Activated T-helper 1 cell treated with anti-CD3 and anti-CD28 coated beads, Interleukin-12 subunit alpha, Interleukin-12 subunit beta, Interleukin-2, Interleukin-4 antibody, amounts not matched to agents 30 ng/mL and 10 ng/mL and 1 ng/mL, durations not matched to agents 14 hours and 24 hours and 36 hours (primary cell): ENCODE data around the gene RAB40B. TPM values are rescaled to one million over a fixed set of nuclear protein-coding genes. Genes with fewer than 3 reads are reported as not detected.

Experiments used
- DNase-seq: peaks from one replicate; pipeline ENCODE4 v3.0.0; 2021; ENCODE audit warnings: low spot score
- H3K27ac Mint-ChIP-seq: one replicate; pipeline ENCODE4 v1.8.0; 2021; ENCODE audit warnings: mild to moderate bottlenecking, mixed read lengths
- H3K27me3 Mint-ChIP-seq: one replicate; pipeline ENCODE4 v1.8.0; 2022; ENCODE audit warnings: mild to moderate bottlenecking, moderate library complexity, mixed read lengths; ENCODE audit not compliant: insufficient read depth
- H3K36me3 Mint-ChIP-seq: one replicate; pipeline ENCODE4 v1.8.0; 2021; ENCODE audit warnings: low read depth, mixed read lengths
- H3K4me1 Mint-ChIP-seq: one replicate; pipeline ENCODE4 v1.8.0; 2021; ENCODE audit warnings: low read depth, mixed read lengths
- H3K4me3 Mint-ChIP-seq: one replicate; pipeline ENCODE4 v1.8.0; 2021; ENCODE audit warnings: mild to moderate bottlenecking, moderate library complexity, mixed read lengths
- H3K9me3 Mint-ChIP-seq: one replicate; pipeline ENCODE4 v1.8.0; 2021; ENCODE audit warnings: mixed read lengths
- intact Hi-C: fragments of 100-400 bp; cut with micrococcal nuclease; formaldehyde crosslinking; loops from one replicate; pipeline ENCODE4 v1.15.1; 2024
- total RNA-seq: library from RNA; stranded (reverse); gene quantifications from 2 replicates; pipeline ENCODE4 v1.2.3, GENCODE V29; 2022

RAB40B gene
- total RNA-seq, 1 donor from 2014 or later, result 5.2 TPM

DNA sequence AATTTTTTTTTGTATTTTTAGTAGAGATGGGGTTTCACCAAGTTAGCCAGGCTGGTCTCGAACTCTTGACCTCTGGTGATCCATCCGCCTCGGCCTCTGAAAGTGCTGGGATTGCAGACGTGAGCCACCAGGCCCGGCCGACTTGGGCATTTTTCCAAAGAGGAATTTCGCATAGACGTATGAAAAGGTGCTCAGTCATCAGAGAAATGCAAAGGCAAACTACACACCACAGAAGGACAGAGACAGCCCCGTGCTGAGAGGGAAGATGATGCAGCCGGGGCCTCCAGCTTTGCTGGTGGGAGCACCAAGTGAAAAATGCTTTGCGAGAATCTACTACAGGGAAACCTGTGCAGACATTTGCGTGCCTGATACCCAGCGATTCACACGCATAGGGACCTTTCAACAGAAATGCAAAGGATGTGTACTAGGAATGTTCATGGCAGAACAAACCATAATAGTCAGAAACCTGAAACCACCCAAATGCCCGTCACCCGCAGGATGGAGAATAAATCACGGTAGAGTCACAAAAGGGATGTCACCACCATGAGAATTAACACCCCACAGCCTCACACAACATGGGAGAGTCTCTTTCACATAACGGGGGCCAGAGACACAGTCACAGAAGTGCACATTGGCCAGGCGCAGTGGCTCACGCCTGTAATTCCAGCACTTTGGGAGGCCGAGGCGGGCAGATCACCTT is 5.2 kb downstream of the RAB40B start:
- H3K9me3 Mint-ChIP-seq, result peaks cover 18% of the 10 kb centered on the region
- H3K36me3 Mint-ChIP-seq, result no peaks in the 10 kb centered on the region
- no peak overlapping the region for H3K27ac Mint-ChIP-seq
- H3K27me3 Mint-ChIP-seq, result peaks cover 8% of the 10 kb centered on the region
- H3K4me1 Mint-ChIP-seq, result peaks cover 7% of the 10 kb centered on the region
- H3K4me3 Mint-ChIP-seq, result no peak overlapping the region
- no peak for DNase-seq
- intact Hi-C loops, result no loop called here

DNA sequence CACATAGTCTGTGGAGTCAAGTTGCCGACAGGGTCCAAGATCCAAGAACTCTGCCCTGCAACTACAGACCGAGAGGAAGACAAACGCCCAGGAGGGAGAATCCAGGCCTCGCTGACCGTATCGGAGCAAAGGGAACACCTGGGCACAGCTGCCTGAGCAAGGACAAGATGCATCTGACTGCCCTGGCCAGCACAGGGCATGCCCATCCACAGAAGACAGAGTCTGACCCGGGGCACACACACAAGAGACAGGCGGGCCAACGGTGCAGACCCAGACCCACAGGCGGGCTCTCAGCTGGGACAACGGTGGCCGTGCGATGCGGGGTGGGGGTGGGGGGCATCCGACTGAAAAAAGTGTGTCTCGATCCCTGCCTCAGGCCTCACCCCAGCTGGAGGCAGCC is 6.2 kb downstream of the RAB40B start:
- intact Hi-C loops, result no loop called here
- Mint-ChIP-seq H3K27me3 (peaks cover 8% of the 10 kb centered on the region), H3K27ac (no peak overlapping the region), H3K4me1 (peaks cover 7% of the 10 kb centered on the region), H3K9me3 (peaks cover 18% of the 10 kb centered on the region), H3K4me3 (no peak overlapping the region), H3K36me3 (no peaks in the 10 kb centered on the region)
- no peak for DNase-seq

DNA sequence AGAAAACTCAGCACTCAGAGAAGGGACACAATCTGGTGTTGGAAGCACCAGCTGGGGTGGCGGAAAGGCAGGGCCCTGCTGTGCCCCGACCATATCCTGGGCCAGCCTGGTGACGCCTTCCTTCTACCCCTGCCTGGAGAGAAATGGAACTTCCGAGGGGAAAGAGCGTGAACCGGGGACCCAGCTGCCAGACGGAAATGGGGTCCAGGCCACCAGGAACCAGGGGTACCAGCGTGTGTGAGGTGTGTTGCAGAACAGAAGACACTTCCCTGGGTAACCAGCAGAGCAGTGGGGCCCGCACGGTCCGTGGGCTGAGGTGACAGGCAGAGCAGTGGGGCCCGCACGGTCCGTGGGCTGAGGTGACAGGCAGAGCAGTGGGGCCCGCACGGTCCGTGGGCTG is 6.8 kb downstream of the RAB40B start:
- H3K27ac Mint-ChIP-seq, result no peak overlapping the region
- intact Hi-C loops, result no loop called here
- peaks cover 18% of the 10 kb centered on the region for H3K9me3 Mint-ChIP-seq
- no peak overlapping the region for H3K4me3 Mint-ChIP-seq
- DNase-seq, result no peak
- peaks cover 7% of the 10 kb centered on the region for H3K4me1 Mint-ChIP-seq
- H3K27me3 Mint-ChIP-seq, result peaks cover 8% of the 10 kb centered on the region
- no peaks in the 10 kb centered on the region for H3K36me3 Mint-ChIP-seq

DNA sequence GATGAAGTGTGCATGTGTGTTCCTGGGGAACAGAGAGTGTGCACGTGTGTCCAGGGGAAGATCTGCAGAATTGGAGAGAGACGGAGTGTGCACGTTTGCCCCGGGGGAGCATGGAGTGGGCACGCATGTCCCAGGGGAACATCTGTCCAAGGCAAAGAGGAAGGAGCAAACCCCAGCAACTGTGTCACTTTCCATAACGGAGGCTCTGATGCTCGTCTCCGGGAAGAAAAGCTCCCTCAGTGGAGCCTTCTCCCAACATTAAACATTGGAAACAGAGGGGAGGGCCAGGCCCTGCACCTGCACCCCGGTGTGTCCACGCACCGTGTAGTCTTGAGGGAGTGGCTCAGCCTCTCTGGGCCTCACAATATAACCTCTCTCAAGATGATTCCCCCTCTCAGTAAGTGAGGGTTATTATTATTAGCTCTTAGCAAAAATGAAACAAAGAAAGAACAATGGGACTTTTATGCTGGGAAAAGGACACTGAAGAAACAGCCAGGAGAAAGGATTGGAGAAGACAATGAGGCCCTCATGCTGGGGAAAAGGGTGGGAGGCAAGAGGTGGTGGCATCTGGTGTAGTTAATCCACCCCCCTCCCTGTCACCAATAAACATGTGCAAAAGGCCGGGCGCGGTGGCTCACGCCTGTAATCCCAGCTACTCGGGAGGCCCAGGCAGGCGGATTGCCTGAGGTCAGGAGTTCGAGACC is 7.6 kb downstream of the RAB40B start:
- no peaks in the 10 kb centered on the region for H3K36me3 Mint-ChIP-seq
- H3K27ac Mint-ChIP-seq, result no peak overlapping the region
- H3K4me3 Mint-ChIP-seq, result no peak overlapping the region
- peaks cover 18% of the 10 kb centered on the region for H3K9me3 Mint-ChIP-seq
- peaks cover 2% of the 10 kb centered on the region for H3K27me3 Mint-ChIP-seq
- DNase-seq, result no peak
- peaks cover 7% of the 10 kb centered on the region for H3K4me1 Mint-ChIP-seq
- intact Hi-C loops, result no loop called here

DNA sequence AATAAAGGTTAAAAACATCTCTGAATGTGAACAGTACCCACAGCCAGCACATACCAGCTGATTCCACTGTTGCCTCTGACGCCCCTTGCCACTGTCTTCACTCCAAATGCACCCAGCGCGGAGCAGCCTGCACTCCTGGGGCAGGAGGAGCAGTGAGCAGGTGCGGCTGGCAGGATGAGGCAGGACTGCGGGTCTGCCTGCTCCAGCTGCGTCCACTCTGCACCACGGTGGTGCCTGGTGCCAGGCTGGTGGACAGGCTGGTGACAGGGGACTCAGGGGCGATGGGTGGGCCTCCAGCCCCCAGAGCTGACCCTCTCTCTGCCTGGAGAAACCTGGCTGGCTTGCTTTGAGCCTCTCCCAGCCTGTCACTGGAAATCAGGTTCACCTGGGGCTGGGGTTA is 9.4 kb downstream of the RAB40B start:
- Mint-ChIP-seq H3K27ac (no peak overlapping the region), H3K4me1 (peaks cover 7% of the 10 kb centered on the region), H3K4me3 (no peak overlapping the region), H3K27me3 (no peaks in the 10 kb centered on the region), H3K36me3 (no peaks in the 10 kb centered on the region), H3K9me3 (peaks cover 6% of the 10 kb centered on the region)
- no peak for DNase-seq
- intact Hi-C loops, result no loop called here

DNA sequence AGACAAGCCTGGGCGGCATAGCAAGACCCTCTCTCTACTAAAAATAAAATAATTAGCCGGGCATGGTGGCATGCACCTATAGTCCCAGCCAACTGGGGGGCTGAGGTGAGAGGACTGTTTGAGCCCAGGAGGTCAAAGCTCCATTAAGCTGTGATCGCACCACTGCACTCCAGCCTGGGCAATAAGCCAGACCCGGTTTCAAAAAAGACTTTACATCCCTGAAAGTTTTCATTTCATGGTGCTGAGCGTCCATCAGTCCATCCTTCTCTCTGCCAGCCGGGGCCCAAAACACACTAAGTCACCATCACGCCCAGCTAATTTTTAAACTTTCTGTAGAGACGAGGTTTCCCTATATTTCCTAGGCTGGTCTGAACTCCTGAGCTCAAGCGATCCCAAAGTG is 10.6 kb downstream of the RAB40B start:
- no peaks in the 10 kb centered on the region for H3K9me3 Mint-ChIP-seq
- intact Hi-C loops, result no loop called here
- no peak overlapping the region for H3K4me3 Mint-ChIP-seq

DNA sequence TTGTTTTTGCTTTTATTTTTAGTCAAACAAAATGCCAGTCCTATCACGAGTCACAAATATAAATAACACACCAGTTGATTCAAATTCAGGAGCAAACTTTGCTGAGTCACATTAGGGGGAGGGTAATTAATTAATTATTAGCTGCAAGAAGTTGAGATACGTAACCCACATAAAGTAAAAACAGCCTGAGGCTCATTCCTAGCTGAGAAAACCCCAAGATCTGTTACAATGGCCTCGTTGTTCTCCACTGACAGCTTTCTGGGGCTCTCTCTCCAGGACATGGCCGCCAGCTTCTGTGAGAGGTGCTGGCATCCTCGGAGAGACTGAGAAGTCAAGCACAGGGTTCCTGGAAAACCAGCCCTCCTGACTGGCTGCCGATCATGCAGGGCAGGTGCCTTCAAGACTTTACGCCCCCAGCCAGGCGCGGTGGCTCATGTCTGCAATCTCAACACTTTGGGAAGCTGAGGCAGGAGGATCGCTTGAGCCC is 11.1 kb downstream of the RAB40B start:
- intact Hi-C loops, result no loop called here
- H3K36me3 Mint-ChIP-seq, result no peaks in the 10 kb centered on the region
- H3K4me3 Mint-ChIP-seq, result no peak overlapping the region
- H3K27me3 Mint-ChIP-seq, result no peaks in the 10 kb centered on the region
- DNase-seq, result no peak
- peaks cover 7% of the 10 kb centered on the region for H3K4me1 Mint-ChIP-seq
- peaks cover 1% of the 10 kb centered on the region for H3K9me3 Mint-ChIP-seq
- no peak overlapping the region for H3K27ac Mint-ChIP-seq

More for the DNA sequence above, 10.6 kb downstream of the RAB40B start:
- H3K27ac Mint-ChIP-seq, result no peak overlapping the region
- DNase-seq, result no peak
- peaks cover 7% of the 10 kb centered on the region for H3K4me1 Mint-ChIP-seq
- no peaks in the 10 kb centered on the region for H3K36me3 Mint-ChIP-seq
- H3K27me3 Mint-ChIP-seq, result no peaks in the 10 kb centered on the region

DNA sequence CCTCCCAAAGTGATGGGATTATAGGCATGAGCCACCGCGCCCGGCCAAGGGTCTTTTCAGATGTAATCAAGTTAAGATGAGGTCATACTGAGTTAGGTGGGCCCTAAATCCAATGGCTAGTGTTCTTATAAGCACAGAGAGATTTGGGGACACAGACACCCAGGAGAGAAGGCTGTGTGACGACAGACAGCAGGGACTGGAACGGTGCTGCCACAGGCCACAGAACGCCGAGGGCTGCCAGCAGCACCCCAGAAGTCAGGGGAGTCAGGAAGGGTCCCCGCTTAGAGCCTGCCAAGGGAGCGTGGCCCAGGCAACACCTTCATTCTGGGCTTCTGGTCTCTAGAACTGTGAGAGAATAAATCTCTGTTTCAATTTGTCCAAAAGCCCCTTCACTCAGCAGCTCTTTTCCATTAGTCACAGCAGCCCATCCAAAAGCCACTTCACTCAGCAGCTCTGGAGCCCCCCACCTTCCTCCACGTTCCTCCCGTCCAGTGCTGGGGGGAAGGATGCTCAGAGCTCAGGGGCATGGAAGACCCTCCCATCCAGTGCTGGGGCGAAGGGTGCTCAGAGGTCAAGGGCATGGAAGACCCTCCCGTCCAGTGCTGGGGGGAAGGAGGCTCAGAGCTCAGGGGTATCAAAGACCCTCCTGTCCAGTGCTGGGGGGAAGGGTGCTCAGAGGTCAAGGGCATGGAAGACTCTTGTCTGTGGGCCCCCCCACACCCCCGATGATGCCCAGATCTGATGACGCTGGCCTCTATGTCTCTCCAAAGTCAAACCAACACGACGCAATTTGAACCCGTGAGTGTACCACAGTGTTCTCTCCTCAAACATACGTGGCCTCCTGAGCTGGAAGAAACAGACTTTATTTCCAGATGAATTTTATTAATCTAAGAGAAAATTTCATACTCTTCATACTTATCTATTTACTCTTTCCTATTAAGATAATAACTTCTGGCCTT is 11.9 kb downstream of the RAB40B start:
- H3K9me3 Mint-ChIP-seq, result peaks cover 9% of the 10 kb centered on the region
- H3K36me3 Mint-ChIP-seq, result no peaks in the 10 kb centered on the region
- H3K4me1 Mint-ChIP-seq, result peaks cover 7% of the 10 kb centered on the region
- intact Hi-C loops, result no loop called here
- H3K27me3 Mint-ChIP-seq, result no peaks in the 10 kb centered on the region
- no peak overlapping the region for H3K27ac Mint-ChIP-seq
- no peak for DNase-seq
- no peak overlapping the region for H3K4me3 Mint-ChIP-seq

DNA sequence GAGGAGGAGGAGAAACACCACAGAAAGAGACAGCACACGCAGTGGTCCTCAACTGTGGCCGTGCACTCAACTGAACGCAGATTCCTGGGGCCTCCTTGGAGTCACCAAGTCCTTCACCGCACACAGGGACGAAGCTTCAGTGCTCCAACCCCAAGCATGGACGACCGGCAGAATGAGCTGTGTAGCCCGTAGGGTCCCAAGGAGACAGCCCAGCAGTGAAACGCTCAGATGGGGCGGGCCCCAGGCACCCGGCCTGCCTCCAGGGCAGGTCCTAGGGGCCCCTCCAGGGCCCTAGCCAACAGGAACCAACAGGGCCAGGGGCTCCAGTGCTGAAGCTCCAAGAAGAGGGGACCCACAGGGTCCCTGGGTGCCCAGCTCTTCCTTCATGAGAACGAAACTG is 13.2 kb downstream of the RAB40B start:
- Mint-ChIP-seq H3K27me3 (no peaks in the 10 kb centered on the region), H3K4me3 (no peak overlapping the region), H3K27ac (no peak overlapping the region), H3K36me3 (no peaks in the 10 kb centered on the region), H3K9me3 (peaks cover 11% of the 10 kb centered on the region), H3K4me1 (no peaks in the 10 kb centered on the region)
- DNase-seq, result no peak
- intact Hi-C loops, result no loop called here

DNA sequence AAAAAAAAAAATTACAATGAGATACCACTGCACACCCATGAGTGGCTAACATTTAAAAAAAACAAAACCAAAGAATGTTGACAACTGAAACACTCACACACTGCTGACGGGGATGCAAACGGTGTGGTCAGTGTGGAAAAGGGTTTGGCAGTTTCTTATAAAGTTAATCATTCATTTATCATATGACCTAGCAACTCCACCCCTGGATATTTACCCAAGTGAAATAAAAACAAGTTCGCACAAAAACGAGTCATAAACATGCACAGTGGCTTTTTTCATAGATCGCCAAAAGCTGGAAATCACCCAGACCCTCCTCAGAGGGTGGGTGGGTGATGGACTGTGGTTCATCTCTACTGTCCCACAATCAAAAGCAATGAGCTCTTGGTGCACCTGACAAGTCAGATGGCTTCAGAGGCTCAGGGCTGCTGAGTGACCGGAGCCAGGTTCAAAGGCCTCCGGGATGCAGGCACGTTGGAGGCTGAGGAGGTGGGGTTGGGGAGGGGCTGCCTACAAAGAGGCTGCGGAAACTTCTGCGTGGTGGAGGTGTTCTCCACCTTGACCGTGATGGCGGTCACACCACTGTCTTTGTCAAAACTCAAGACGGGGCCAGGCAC is 14.2 kb downstream of the RAB40B start:
- intact Hi-C loops, result no loop called here
- no peak overlapping the region for H3K4me3 Mint-ChIP-seq
- H3K4me1 Mint-ChIP-seq, result no peaks in the 10 kb centered on the region
- H3K27me3 Mint-ChIP-seq, result no peaks in the 10 kb centered on the region
- H3K36me3 Mint-ChIP-seq, result no peaks in the 10 kb centered on the region
- DNase-seq, result no peak
- peaks cover 11% of the 10 kb centered on the region for H3K9me3 Mint-ChIP-seq
- no peak overlapping the region for H3K27ac Mint-ChIP-seq

DNA sequence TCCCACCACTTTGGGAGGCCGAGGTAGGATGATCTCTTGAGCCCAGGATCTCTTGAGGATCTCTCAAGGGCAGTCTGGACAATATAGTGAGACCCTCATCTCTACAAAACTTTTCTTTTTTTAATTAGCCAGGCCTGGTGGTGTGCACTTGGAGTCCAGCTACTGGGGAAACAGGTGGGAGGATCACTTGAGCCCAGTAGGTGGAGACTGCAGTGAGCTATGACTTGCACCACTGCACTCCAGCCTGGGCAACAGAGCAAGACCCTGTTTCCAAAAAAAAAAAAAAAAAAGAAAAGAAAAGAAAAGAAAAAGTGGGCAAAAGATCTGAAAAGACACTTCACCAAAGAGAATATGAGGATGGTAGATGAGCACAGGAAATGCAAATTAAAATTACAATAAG is 15.0 kb downstream of the RAB40B start:
- Mint-ChIP-seq H3K27ac (no peak overlapping the region), H3K4me3 (no peak overlapping the region), H3K36me3 (no peaks in the 10 kb centered on the region), H3K27me3 (no peaks in the 10 kb centered on the region), H3K9me3 (peaks cover 11% of the 10 kb centered on the region), H3K4me1 (no peaks in the 10 kb centered on the region)
- intact Hi-C loops, result no loop called here
- no peak for DNase-seq

DNA sequence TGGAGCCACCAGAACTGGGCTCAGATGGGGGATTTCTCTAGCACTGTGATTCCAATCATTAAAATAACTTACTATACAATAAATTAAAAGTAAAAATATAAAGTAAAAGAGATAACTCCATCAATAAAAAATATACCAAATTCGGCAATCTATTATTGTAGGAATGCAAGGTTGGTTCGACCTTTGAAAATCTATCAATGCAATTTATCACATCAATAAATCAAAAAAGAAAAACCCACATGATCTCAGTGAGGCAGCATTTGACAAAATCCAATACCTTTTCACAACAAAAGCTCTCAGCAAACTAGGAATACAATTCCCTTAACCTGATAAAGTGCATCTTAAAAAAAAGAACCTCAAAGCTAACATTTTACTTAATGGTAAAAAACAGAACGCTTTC is 17.0 kb downstream of the RAB40B start:
- Mint-ChIP-seq H3K4me1 (no peaks in the 10 kb centered on the region), H3K36me3 (no peaks in the 10 kb centered on the region), H3K4me3 (no peak overlapping the region), H3K9me3 (peaks cover 11% of the 10 kb centered on the region), H3K27me3 (no peaks in the 10 kb centered on the region), H3K27ac (no peak overlapping the region)
- no peak for DNase-seq
- intact Hi-C loops, result no loop called here
